C1 segment of cervical spinal cord (tissue), 14 donors: ENCODE results near the gene MYF6.

Experiments used
- DNase-seq, 14 donors: peaks; one replicate each; lab custom pipeline; 2025; lab: John Stamatoyannopoulos, UW

The MYF6 gene

DNA sequence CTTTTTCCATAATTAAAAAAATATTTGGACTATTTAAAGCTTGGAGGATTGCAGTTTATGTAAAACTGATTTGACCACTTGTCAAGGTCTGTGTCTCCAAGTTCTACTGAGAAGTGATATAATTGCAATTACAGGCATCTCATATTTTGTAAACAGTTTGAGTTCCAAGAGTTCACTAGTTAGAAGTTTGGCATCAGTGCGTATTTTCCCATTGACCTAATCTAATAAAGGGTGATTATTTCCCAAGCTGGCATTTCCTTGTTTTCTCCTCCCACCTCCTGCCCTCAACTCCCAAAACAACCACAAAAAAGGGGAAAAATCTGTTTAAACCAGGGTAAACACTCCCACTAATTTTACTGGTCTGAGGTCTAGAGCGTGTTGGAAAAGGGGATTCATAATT, 3.0 kb upstream of the MYF6 start:
- DNase-seq, result no peak

GRCh38 chr12:80707830-80708258, 410 bp downstream of the MYF6 start:
- DNase-seq, result no peak

DNA sequence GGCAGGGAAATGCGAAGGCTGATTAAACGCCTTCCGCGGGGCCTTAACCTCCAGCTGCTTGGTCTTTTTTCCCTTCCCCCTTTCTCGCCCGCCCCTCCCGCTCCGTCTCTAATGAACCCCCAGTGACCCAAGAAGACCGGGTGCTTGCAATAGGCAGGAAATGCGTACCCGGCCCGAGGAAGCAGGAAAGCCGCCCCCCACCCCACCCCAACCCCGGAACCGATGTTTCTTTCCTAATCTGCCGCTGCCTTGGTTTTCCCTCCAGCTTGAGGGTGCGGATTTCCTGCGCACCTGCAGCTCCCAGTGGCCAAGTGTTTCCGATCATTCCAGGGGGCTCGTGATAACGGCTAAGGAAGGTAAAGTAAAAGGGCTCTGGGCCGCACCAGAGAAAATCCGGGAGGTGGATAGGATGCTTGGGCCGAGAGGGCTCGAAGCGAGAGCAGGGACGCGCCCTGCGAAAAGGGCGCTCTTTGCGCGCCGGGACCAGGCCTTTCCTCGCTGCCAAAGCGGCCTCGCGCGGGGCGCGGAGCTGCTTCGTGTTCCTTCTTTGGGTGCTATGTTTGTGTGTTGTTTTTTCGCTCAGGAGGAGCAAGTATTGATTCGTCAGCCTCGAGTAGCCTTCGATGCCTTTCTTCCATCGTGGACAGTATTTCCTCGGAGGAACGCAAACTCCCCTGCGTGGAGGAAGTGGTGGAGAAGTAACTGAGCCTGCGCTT, 983 bp downstream of the MYF6 start:
- no peak for DNase-seq

GRCh38 chr12:80708975-80709328, 1.5 kb downstream of the MYF6 start:
- DNase-seq, result no peak

- DNase-seq, result no peak
Observed at GRCh38 chr12:80709811-80710726, 2.6 kb downstream of the MYF6 start.

- DNase-seq, result no peak
Observed at GRCh38 chr12:80710727-80711449, 3.5 kb downstream of the MYF6 start.

GRCh38 chr12:80711866-80712265, 4.4 kb downstream of the MYF6 start:
- DNase-seq, result no peak

DNA sequence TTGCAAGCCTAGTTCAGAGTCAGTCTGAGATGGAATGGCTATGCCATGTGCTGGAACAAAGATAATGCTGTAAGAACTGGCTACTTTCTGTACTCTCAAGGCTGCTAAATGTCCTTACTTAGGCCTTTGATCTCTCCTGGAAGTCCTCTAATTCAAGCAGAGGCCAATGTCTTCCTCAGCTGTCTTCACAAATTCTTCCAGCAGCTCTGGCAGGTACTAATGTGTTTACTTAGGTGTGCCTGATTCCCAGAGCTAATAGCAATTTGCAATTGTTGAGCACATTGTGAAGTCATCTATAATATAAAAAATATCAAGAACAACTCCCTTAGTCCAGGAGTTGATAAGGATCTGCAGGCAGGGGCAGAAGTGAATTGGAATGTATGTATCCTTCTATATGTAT, 5.4 kb downstream of the MYF6 start:
- no peak for DNase-seq

GRCh38 chr12:80713419-80713818, 6.0 kb downstream of the MYF6 start:
- DNase-seq, result no peak

- DNase-seq, result no peak
Observed at GRCh38 chr12:80714055-80714454, 6.6 kb downstream of the MYF6 start.

GRCh38 chr12:80714846-80715245, 7.4 kb downstream of the MYF6 start:
- no peak for DNase-seq

GRCh38 chr12:80715713-80716249, 8.3 kb downstream of the MYF6 start:
- DNase-seq, result no peak

DNA sequence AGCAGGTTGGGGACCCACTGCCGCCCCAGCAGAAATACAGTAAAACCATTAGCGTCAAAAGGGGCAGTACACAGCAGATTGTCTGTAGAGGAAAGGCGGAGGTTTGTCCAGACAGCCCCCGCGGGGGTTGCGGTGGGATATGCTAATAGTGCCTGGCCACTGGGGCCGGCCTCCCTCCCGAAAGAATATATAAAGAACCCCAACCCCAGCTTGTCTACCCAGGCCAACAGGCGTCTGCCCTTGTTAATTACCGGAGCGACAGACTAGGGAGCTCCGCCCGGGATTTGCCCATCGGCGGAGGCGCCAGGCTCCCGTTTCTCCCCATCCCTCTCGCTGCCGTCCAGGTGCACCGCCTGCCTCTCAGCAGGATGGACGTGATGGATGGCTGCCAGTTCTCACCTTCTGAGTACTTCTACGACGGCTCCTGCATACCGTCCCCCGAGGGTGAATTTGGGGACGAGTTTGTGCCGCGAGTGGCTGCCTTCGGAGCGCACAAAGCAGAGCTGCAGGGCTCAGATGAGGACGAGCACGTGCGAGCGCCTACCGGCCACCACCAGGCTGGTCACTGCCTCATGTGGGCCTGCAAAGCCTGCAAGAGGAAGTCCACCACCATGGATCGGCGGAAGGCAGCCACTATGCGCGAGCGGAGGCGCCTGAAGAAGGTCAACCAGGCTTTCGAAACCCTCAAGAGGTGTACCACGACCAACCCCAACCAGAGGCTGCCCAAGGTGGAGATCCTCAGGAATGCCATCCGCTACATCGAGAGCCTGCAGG, 9.4 kb downstream of the MYF6 start, which contains the start of gene MYF5:
Gene MYF5, plus strand, starts transcription at position 217 of the 774 bp plus-strand sequence. Its CDS starts 152 bp downstream, at position 369.
- no peak for DNase-seq

DNA sequence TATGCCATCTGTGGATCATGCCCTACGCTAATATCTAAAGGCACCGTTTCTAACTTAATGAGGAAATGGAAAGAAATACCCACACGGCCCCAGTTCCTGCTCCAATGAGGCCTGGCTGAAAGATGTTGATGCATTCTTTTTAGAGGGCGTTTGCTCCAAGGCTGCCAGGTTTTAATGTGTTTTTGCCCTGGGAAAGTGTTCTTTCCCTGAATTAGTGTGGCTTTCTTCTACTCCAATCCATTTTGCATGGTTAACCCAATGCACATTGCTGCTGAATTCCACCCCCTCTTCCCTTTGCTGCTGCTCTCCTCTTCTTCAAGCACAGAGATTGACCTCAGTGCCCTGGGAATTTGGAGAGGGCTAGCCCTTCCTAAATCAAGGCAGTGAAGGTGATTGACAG, 10.4 kb downstream of the MYF6 start:
- no peak for DNase-seq

GRCh38 chr12:80720516-80720915, 13.1 kb downstream of the MYF6 start:
- no peak for DNase-seq

DNA sequence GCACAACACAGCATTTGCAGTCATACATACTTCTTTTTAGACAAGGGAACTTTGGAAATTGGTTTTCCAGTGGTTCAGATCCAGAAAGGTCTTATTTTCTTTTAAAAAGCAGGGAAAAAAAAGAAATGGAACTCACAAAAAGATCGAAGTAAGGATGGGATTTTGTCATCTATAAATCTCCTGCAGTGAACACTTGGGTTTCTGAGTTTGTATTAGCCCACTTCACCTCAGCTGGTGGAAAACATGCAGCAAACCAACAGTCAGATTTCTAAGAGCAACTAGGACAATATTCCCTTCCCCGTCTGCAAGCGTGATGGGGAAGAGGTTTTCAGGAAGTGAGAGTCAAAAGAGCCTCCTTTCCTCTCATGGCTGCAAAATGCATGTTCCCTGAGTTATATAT, 13.9 kb downstream of the MYF6 start:
- DNase-seq, result no peak

DNA sequence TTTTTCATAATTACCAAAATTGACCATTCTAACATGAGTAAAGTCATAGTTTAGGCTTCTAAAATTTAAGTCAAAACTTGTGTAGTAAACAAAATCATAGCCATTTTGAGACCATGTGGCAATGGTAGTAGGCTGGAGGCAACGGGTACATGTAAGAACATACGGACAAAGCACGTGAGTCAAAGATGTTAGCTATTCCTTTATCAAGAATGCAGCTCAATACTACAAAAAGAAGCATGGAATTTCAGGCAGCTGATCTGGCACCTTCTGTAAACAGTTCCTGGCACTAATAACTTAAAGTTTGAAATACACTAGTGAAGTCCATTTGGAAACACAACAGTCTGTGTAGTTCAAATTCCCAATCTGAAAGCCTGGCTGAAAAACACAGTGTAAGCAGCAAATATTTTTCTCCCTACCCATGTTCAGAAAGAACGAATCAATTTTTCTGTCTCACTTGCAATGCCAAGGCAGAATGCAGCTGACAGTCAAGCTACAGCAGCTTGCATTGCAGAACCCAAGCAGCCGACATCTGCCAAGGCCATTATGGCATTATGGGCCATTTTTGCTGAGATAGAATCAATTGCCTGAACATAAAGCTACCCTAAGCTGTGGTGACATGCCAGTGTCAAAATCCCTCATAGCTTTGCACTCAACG, 38.5 kb downstream of the MYF6 start:
- no peak for DNase-seq

DNA sequence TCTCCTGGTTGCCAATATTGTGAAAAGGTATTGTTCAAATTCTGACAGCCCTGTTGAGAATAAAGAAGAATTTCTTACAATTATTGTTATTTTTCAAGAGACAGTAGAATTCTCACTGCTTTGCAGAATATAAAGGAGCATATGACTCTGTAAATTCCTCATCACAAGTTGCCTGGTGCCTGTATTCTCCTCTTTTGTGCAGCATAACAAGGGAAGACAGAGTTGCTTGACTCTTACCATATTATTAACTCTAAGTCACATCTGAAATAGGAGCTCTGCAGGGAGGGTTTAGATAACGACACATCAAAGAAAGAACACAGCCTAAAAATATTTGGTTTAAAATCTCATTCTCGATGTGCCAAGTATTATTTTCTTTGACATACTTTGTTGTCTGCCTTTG, 40.4 kb downstream of the MYF6 start:
- DNase-seq, result no peak

DNA sequence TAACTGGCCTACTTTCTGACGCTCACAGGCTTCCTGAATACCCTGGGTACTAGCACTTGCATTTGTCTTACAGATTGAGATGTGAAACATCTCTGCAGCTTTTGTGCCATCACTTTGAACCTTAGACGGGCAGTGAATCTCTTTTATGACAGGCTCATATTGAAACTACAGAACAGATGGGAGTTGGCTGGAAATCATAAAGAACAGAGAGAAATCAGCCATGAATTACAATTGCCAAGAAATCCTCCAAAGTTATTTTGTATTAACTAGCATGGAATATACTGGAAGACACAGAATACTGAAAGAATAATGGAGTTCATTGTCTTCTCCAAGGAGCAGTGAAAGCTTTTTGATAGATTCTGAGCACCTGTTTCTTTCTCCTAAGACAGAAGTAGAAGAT, 42.0 kb downstream of the MYF6 start:
- DNase-seq, result no peak

DNA sequence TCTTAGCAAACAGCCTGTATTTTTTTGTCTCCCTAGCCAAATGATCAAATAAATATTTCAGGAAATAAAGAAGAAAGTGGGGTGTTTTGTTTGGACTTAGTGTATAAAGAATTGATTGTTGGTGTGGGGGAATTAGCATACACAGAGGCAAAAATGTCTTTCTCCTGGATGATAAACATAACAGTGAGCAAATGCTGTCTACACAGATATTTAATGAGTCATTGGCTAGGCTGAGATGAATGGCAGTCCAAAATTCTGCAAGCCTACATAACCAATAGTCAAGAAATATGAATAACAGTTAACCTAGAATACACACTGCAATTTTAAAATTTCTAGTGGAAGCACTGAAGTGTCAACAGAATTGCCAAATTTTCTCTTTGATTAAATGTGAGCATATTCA, 45.0 kb downstream of the MYF6 start:
- no peak for DNase-seq

- no peak for DNase-seq
Observed at GRCh38 chr12:80754274-80754673, 46.8 kb downstream of the MYF6 start.
